ENCODE data around the gene RELB.

The RELB gene

DNA sequence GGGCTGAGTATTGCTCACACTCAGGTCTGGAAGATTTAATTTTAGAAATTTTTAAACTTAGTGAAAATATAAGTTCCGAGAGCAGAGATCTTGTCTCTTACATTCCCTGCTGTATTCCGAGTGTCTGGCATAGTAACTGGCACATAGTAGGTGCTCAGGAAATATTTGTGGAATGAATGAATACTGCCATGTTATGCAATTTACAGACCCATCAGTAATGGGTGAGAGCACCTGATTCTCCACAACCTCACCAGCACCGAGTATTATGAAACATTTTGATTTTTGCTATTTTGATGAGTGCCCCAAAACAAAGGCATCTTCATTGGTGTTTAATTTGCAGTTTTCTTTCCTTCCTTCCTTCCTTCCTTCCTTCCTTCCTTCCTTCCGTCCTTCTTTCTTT is 21.8 kb downstream of the RELB start:
- no peak for DNase-seq (ENCODE audit: low read depth)

DNA sequence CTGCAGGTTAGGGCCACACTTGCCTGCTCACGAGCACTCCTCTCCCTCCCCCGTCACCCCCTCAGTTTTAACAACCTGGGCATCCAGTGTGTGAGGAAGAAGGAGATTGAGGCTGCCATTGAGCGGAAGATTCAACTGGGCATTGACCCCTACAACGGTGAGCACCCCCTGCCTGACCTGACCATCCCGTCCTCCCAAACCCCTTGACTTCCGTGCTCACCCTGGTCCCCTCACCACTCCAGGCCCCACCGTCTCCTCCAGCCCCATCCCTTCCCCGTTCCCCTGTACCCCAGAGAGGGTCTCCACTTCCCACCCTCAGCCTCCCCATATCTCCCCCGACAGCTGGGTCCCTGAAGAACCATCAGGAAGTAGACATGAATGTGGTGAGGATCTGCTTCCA is 24.0 kb downstream of the RELB start:
- no peak for DNase-seq (ENCODE audit: low read depth)

DNA sequence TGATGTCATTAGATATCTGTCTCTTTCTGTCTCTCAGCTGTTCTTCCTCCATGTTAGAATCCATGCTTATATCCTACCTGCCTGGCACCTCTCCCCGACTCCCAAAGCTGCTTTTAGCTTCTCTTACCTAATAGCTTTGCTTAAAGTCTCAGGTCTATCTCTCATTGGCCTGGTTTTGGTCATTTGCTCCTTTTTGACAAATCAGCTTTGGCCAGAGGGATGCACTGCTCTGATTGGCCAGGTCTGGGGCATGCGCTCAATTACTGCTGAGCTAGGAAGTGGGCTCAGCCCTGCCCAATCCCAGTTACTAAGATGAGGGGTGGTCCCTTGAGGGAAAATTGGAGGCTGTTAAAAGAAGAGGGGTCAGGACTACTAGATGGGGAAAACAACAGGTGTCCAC is 26.1 kb downstream of the RELB start:
- DNase-seq (ENCODE audit: low read depth) = no peak

DNA sequence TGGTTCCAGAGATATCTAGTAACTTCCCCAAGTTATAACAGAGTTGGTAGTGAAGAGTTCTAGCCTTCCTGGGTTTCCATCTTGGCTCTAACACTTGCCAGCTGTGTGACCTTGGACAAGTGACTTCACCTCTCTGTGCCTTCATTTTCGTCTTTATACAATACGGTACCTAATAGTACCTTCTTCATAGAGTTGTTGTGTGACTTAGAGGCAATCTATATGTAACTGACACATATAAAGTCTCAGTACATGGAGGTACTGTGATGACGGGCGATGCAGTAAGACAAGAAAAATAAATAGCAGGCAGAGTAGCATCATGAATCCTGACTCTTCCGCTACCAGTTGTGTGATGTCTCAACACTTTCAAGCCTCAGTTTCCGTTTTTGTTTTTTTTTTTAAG is 29.6 kb downstream of the RELB start:
- no peak for DNase-seq (ENCODE audit: low read depth)

DNA sequence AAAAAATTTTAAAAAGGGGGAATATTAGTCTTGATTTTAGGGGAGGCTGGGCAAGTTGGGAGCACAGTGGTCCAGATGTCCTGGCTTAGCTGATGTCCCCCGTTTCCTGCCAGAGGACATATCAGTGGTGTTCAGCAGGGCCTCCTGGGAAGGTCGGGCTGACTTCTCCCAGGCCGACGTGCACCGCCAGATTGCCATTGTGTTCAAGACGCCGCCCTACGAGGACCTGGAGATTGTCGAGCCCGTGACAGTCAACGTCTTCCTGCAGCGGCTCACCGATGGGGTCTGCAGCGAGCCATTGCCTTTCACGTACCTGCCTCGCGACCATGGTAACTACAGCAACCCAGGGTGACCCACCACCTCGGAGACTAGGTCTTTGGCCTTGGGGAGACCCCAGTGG is 31.2 kb downstream of the RELB start:
- DNase-seq (ENCODE audit: low read depth) = no peak

DNA sequence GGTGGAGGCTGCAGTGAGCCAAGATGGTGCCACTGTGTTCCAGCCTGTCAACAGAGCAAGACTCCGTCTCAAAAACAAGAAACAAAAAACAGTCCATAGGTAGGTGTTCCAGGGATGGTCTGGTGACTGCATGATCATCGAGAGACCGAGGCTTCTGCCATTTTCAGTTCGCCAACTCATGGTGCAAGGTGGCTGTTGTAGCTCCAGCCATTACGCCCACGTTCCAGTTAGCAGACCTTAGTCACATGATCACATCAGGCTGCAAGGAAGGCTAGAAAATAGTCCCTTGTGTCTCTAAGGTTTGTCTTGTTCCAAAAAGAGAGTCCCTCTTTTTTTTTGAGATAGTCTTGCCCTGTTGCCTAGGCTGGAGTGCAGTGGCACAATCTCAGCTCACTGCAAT is 34.5 kb downstream of the RELB start:
- DNase-seq (ENCODE audit: low read depth) = no peak

DNA sequence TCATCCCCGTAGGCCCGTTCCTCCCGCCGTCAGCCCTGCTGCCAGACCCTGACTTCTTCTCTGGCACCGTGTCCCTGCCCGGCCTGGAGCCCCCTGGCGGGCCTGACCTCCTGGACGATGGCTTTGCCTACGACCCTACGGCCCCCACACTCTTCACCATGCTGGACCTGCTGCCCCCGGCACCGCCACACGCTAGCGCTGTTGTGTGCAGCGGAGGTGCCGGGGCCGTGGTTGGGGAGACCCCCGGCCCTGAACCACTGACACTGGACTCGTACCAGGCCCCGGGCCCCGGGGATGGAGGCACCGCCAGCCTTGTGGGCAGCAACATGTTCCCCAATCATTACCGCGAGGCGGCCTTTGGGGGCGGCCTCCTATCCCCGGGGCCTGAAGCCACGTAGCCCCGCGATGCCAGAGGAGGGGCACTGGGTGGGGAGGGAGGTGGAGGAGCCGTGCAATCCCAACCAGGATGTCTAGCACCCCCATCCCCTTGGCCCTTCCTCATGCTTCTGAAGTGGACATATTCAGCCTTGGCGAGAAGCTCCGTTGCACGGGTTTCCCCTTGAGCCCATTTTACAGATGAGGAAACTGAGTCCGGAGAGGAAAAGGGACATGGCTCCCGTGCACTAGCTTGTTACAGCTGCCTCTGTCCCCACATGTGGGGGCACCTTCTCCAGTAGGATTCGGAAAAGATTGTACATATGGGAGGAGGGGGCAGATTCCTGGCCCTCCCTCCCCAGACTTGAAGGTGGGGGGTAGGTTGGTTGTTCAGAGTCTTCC is 36.3 kb downstream of the RELB start:
- no peak for DNase-seq (ENCODE audit: low read depth)

DNA sequence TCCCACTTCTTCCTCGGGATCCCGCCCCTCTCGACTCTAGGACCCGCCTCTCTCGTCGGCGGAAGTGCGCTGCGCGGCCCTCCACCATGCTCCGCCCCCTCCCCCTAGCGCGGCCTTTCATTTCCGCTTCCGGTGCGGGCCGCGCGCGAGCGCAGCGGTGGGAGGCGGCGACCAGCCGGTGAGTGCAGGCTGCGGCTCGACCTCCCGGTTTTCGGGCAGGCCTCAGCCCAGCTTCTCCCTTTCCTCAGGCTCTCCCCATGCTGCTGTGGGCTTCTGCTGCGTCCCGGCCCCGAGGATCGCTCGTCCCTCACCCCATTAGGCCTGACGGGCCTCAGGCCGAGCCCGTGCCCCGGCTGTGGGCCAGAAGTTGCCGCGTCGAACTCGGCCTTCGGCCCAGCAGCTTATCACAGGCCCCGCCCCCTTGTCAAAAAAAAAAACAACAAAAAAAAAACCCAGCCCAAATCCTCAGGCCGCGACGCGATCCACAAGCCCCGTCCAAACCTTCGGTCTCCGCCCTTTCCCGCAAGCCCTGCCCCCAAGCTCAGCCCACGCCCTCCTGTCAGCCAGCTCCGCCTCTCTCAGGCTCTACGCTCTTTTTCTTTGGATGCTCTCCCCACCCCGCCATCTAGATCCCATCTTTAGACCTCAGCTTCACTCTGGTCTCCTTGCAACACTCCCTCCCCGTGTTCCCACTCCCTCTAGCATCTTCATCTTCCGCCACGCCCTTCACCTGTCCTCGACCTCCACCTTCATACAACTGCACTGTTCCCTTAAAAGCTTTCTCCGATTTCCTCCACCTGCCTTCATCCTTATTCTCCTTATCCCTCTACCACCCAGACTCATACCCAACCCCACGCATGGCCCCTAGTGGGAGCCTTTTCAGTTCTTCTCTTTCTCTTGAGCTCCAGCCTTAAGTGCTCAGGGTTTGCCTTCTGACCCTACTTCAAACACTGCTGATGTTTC is 37.9 kb downstream of the RELB start, which contains the start of gene CLASRP:
CLASRP (plus strand) TSS at position 115 of the 963 bp plus-strand sequence. CDS start 1,168 bp downstream, outside the sequence.
- DNase-seq (ENCODE audit: low read depth) = peak; percentile 76

DNA sequence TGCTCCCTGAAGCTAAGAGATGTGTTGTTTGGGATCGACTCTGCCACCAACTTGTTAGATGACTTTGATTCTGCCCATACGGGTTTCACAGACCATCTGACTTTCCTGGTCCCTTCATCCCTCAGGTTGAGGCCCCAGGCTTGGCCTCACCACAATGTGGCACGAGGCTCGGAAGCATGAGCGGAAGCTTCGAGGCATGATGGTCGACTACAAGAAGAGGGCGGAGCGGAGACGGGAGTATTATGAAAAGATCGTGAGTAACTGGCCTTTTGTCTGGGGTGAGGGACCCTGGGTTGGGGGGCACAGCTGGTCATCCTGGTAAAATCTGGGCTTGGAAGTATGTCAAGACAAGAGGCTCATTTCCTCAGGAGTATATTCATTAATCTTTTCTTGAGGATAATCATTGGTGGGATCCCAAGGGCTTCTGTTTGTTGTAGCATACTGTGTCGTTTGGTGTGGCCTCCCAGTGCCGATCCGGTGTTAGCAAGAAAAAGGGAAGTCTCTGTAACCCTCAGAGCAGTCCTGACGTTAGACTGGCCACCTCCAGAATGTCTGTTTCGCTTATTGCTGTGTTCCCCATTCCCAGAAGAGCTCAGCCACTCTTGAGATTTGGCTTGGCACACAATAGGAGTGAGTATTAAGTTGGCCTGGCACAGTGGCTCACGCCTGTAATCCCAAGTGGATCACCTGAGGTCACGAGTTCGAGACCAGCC is 39.0 kb downstream of the RELB start:
- DNase-seq (ENCODE audit: low read depth) = no peak

DNA sequence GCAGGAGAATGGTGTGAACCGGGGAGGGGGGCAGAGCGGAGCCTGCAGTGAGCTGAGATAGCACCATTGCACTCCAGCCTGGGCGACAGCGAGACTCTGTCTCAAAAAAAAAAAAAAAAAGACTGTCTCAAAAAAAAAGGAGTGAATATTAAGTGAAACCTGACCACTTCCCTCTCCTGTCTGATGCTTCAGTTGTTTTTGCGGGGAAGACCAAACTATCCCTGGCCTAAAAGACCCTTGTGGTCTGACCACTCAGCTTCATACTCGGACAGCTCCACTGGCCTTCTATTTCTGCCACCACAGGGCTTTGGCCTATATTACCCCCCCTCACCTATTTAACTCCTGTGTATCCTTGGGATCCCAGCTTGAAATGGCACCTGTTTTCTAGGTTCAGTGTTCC is 39.9 kb downstream of the RELB start:
- no peak for DNase-seq (ENCODE audit: low read depth)

DNA sequence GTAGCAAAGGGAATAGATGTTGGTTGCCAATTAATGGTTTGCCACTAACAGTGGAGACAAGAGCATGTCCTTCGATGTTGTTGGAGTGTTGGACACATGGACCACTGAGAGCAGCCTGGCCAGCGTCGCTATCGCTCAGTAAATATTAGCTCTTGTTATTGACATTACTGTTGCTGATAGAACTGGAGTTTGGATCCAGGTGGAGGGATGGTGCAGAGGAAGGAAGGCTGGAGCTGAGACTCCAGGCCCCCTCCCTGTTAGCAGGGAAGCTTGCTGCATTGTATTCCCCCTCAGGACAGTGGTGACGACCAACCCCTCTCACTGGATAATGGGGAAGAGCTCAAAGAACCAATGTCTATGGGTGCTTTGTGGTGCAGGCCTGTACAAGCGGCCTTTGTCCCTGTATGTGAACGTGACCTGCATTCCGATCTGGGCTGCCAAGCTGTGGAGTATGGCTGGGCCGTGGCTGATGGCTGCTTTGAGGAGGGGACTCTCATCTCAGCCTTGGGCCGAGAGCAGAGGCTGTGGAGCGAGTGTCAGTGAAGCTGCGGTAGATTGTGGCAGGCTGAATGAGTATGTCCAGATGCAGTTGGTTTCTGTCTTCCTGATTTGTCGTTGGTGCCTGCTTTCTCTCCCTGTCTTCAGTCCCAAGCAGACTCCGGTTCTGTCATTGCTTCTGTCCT is 44.5 kb downstream of the RELB start:
- DNase-seq (ENCODE audit: low read depth) = no peak

DNA sequence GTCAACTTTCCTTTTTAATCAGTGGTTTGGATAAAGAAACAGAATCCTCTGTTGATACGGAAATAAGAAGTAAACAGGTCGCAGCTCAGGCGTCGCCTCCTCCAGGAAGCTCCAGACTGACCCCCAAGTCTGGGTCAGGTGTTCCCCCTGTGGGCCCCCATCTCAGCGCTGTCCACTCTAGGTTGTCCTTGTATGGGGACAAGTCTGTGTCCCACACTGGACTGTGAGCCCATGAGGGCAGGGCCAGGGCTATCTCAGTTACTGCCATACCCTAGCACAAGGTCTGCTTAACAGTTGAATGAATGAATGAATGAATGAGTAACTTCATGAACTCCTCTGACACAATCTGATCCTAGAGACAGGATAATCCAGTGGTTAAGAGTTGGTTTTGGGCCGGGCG is 45.1 kb downstream of the RELB start:
- DNase-seq (ENCODE audit: low read depth) = no peak

DNA sequence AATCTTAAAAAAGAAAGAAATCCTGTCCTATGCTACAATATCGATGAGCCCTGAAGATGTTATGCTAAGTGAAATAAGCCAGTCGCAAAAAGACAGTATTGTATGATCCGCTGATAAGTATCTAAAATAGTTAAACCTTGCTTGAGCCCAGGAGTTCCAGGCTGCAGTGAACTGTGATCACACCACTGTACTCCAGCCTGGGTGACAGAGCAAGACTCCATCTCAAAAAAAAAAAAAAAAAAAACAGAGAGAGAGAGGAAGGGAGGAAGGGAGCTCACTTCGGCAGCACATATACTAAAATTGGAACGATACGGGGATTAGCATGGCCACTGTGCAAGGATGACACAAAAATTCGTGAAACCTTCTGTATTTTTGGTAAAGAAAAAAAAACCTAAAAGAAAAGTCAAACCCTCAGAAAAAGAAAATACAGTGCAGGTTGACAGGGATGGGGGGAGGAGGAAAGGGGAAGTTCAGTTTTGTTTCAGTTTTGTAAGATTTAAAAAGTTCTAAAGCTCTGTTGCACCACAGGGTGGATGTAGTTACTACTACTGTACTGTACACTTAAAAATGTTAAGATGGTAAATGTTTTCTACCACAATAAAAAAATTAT is 46.0 kb downstream of the RELB start:
- no peak for DNase-seq (ENCODE audit: low read depth)

DNA sequence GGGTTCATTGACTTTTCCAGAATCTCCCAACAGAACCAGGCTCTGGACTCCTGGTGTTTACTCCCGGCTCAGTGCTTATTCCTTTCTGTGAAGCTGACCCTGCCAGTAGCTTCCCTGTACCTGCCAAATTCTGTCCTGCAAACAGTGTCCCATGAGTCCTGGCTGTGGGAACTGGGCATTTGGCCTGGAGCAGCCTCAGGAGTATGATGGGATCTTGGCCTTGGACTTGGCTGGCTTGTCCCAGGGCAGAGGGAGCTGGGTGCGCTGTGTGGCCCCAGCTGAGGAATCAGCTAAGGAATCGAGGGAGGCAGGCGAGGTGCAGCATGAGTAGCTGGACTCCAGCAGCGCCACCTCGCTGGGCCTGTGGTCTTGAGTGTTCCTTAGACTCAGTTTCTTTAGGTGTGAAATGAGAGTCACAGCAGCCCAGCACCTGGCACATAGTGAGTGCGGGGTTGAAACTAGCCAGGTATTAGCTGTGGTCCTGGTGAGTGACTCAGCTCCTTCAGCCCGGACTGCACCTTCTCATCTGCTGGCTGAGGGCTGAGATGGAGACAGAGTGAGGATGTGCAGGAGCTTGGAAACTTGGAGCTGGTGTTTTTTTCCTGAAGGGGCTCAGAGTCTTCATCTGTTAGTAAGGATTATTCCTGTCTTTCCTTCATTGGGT is 47.9 kb downstream of the RELB start:
- DNase-seq (ENCODE audit: low read depth) = no peak

DNA sequence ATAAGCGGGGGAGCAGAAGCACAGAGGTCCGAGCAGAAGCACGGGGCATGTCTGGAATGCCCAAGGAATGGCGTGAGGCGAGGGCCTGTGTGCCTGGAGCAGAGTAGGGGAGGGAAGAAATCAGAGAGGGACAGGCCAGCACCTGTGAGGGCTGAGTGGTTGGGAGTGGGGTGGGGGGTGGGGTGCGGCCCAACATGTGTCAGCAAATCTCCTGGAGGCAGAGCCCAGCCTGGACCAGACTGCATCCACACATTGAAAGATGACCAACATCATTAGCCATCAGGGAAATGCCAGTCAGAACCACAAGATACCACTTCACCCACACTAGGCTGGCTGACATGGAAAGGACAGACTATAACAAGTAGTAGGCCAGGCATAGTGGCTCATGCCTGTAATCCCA is 48.8 kb downstream of the RELB start:
- no peak for DNase-seq (ENCODE audit: low read depth)

DNA sequence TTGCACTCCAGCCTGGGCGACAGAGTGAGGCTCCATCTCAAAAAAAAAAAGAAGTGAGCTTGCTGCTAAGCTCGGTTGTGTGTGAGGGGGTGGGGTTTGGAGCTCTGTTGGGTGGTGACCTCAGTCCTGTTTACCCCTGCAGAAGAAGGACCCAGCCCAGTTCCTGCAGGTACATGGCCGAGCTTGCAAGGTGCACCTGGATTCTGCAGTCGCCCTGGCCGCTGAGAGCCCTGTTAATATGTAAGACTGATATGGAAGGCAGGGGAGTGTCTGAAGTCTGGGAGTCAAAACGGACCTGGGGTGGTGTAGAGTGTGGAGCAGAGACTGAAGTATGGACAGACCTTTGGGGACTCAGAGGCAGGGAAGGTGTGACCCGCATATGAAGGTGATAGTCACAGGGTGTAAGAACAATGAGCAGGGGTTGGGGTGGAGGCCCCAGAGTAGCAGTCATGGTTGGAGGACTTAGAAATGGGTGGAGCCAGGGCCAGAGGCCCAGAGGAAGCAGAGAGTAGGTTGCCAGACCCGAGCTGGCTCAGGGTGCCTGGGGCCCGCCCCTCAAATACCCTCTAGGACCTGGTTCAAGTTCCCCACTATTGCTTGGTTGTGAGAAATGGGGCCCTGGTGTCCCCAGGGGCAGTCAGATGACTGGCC is 50.8 kb downstream of the RELB start:
- DNase-seq (ENCODE audit: low read depth) = no peak

DNA sequence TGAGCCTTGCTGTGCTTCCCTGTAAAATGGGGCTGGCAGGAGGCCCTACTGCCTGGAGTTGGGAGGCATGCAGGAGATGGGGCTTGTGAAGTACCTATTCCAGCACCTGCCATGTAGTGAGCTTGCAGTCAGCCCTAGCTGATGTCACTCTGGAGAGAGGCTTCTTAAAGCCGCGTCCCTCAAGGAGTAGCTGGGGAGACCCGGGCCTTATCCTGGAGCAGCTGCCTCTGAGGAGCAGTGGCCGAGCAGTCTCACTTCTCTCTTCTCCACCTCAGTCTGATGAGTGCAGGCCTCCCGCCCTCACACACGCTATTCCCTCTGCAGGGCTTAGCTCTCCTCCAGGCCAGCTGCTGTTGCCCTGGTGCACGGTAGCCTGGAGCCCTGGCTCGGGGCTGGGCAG is 55.6 kb downstream of the RELB start:
- no peak for DNase-seq (ENCODE audit: low read depth)

DNA sequence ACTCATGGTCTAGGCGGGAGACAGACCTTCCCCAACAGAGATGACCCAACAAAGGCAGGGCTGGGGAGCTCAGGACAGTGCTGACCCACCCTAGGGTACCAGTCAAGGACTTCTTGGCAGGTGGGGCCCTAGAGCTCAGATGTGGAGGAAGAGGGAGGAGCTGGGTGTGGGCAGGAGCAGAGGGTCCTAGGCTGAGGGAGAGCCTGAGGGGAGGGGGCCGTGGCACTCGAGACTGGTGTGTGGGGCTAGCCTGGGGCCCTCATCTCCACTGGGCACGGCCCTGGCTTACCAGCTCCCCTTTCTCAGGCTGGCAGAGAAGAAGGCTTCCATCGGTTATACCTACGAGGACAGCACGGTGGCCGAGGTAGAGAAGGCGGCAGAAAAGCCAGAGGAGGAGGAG is 56.2 kb downstream of the RELB start:
- no peak for DNase-seq (ENCODE audit: low read depth)

DNA sequence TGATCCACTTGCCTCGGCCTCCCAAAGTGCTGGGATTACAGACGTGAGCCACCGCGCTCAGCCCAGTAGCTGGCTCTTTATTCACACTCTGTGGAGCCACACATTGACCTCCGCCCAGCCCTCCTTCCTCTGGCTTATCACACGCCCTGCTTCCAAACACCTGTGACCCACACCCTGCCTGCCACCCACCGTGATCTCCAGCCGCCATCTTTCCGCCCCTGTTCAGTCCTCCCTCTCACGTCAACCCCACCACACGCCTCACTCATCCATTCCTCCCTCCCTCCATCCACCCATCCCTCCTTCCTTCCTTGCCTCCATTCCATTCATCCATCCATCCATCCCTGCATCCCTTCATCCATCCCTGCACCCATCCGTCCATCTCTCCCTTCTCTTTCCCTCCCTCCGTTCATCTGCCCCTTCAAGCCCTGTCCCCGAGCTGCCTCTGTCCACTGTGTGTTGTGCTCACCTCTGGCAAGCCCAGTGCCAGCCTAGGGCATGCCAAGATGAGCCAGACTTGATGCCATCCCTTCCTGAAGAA is 57.4 kb downstream of the RELB start:
- DNase-seq (ENCODE audit: low read depth) = no peak

Data from stimulated activated CD8-positive, alpha-beta memory T cell treated with anti-CD3 and anti-CD28 coated beads, Interleukin-15, amount 100 ng/mL, for 24 hours (primary cell).